Lower lobe of right lung (tissue), 2 donors: ENCODE data around the gene PCDHB1. TPM values are rescaled to one million over a fixed set of nuclear protein-coding genes. Genes with fewer than 3 reads are reported as not detected.
"Not testable (repeated sequence)": the region's sequence is repeated elsewhere in the genome, so short reads cannot be mapped to it uniquely, and the experiment has no call there.

Experiments used
- ATAC-seq, 2 donors: fragments of 200-7000 bp; cut with Tn5 transposase; one replicate each; pipeline ENCODE4 v1.9.1; 2020 to 2022; ENCODE audit warnings: mild to moderate bottlenecking in 2 of 2, moderate library complexity in 2 of 2
- DNase-seq: peaks from one replicate; pipeline ENCODE4 v3.0.0-alpha.2; 2020
- H3K27ac ChIP-seq: fragments of 200-600 bp; one replicate; pipeline ENCODE4 v1.8.0; 2022
- H3K27me3 ChIP-seq: fragments of 200-600 bp; one replicate; pipeline ENCODE4 v1.8.0; 2022; ENCODE audit warnings: low read depth
- H3K36me3 ChIP-seq: fragments of 200-600 bp; one replicate; pipeline ENCODE4 v1.8.0; 2022; ENCODE audit warnings: mild to moderate bottlenecking
- H3K4me1 ChIP-seq: fragments of 200-600 bp; one replicate; pipeline ENCODE4 v1.8.0; 2022
- H3K4me3 ChIP-seq: fragments of 200-600 bp; one replicate; pipeline ENCODE4 v1.8.0; 2022; ENCODE audit warnings: mild to moderate bottlenecking
- H3K9me3 ChIP-seq: fragments of 200-600 bp; one replicate; pipeline ENCODE4 v1.8.0; 2022
- CTCF ChIP-seq: fragments of 200-600 bp; IDR thresholded peaks from one replicate; pipeline ENCODE4 v1.8.0; 2022; ENCODE audit warnings: antibody characterized with exemption, mild to moderate bottlenecking
- intact Hi-C: fragments of 100-400 bp; cut with DNase I; formaldehyde crosslinking; loops from one replicate; pipeline ENCODE4 v1.11.0; 2022
- total RNA-seq: library from RNA; stranded (reverse); fragmentation: NEBNext Ultra II Directional; extraction: Animal tissue kit (Norgen Biotek cat#: 25700); gene quantifications from one replicate; pipeline ENCODE4 v1.2.1, GENCODE V29; 2021
- donor health status: DM: no; HTN: yes; CAD: no; lungs with severe emphysema.

The PCDHB1 gene
- total RNA-seq, 1 donor from 2014 or later, result 0.15 TPM

GRCh38 chr5:141077826-141078225, 26.7 kb downstream of the PCDHB1 start:
- intact Hi-C loops, result no loop called here

GRCh38 chr5:141082228-141082627, 31.1 kb downstream of the PCDHB1 start:
- peaks cover 4% of the 10 kb centered on the region for H3K9me3 ChIP-seq
- no peak overlapping the region for H3K27ac ChIP-seq
- no peaks in the 10 kb centered on the region for H3K36me3 ChIP-seq
- H3K4me1 ChIP-seq, result no peaks in the 10 kb centered on the region
- no peak overlapping the region for H3K4me3 ChIP-seq
- H3K27me3 ChIP-seq, result peaks cover 25% of the 10 kb centered on the region
- ATAC-seq (no peak), DNase-seq (no peak)
- intact Hi-C loops, result no loop called here
- TF ChIP-seq CTCF, result no peak

More at GRCh38 chr5:141077826-141078225, 26.7 kb downstream of the PCDHB1 start:
- DNase-seq (no peak), ATAC-seq (no peak)
- Histone ChIP-seq H3K4me1 (no peaks in the 10 kb centered on the region), H3K27me3 (peaks cover 31% of the 10 kb centered on the region), H3K9me3 (peaks cover 4% of the 10 kb centered on the region), H3K4me3 (no peak overlapping the region), H3K36me3 (no peaks in the 10 kb centered on the region), H3K27ac (no peak overlapping the region)
- no peak for TF ChIP-seq CTCF

- Histone ChIP-seq H3K27me3 (peaks cover 9% of the 10 kb centered on the region), H3K36me3 (no peaks in the 10 kb centered on the region), H3K4me1 (no peaks in the 10 kb centered on the region), H3K4me3 (peak overlapping the region; percentile 52), H3K9me3 (no peaks in the 10 kb centered on the region), H3K27ac (peak overlapping the region; percentile 54)
- intact Hi-C loops, result no loop called here
- DNase-seq (no peak), ATAC-seq (peak; percentile 74 to 96)
- peak; percentile 61 for TF ChIP-seq CTCF
These were observed 33.4 kb downstream of the PCDHB1 start for GRCh38 chr5:141084487-141084989.

GRCh38 chr5:141094481-141095262, 43.5 kb downstream of the PCDHB1 start, which contains the start of gene PCDHB2:
Gene PCDHB2 (plus strand): TSS chr5:141094615. CDS start chr5:141094791, 176 bp downstream.
- H3K27me3 ChIP-seq, result peaks cover 10% of the 10 kb centered on the region
- H3K27ac ChIP-seq, result peak within 1 kb of the TSS; percentile 8
- ATAC-seq (peak; percentile 39 to 46), DNase-seq (no peak)
- no peaks in the 10 kb centered on the region for H3K36me3 ChIP-seq
- no peaks in the 10 kb centered on the region for H3K4me1 ChIP-seq
- intact Hi-C loops, result no loop called here
- peak; percentile 36 for TF ChIP-seq CTCF
- H3K9me3 ChIP-seq, result peaks cover 35% of the 10 kb centered on the region
- H3K4me3 ChIP-seq, result peak within 1 kb of the TSS; percentile 48

GRCh38 chr5:141095263-141095641, 44.1 kb downstream of the PCDHB1 start:
- TF ChIP-seq CTCF, result no peak
- peak overlapping the region; percentile 48 for H3K4me3 ChIP-seq
- no peak for DNase-seq
- no peaks in the 10 kb centered on the region for H3K36me3 ChIP-seq
- peaks cover 10% of the 10 kb centered on the region for H3K27me3 ChIP-seq
- no peak for ATAC-seq
- intact Hi-C loops, result no loop called here
- H3K4me1 ChIP-seq, result no peaks in the 10 kb centered on the region
- H3K9me3 ChIP-seq, result peaks cover 36% of the 10 kb centered on the region
- H3K27ac ChIP-seq, result no peak overlapping the region

GRCh38 chr5:141096181-141096580, 45.0 kb downstream of the PCDHB1 start:
- H3K4me3 ChIP-seq, H3K27me3 ChIP-seq, H3K4me1 ChIP-seq, intact Hi-C loops, H3K36me3 ChIP-seq, H3K27ac ChIP-seq, DNase-seq, ATAC-seq: not testable (repeated sequence)
- H3K9me3 ChIP-seq, result peaks cover 45% of the 10 kb centered on the region

GRCh38 chr5:141096586-141096985, 45.4 kb downstream of the PCDHB1 start:
- H3K9me3 ChIP-seq, result peaks cover 48% of the 10 kb centered on the region
- DNase-seq, H3K36me3 ChIP-seq, H3K27me3 ChIP-seq, H3K4me3 ChIP-seq, H3K4me1 ChIP-seq, ATAC-seq, H3K27ac ChIP-seq, intact Hi-C loops: not testable (repeated sequence)
